Activated CD8-positive, alpha-beta memory T cell treated with anti-CD3 and anti-CD28 coated beads for 4 hours (primary cell): Measurements from ENCODE around the gene SENP1.

Experiments
- DNase-seq, 2 donors: peaks; one replicate each; pipeline ENCODE4 v3.0.0-alpha.2; 2020; ENCODE audit warnings: low read depth in 2 of 2

SENP1 gene

DNA sequence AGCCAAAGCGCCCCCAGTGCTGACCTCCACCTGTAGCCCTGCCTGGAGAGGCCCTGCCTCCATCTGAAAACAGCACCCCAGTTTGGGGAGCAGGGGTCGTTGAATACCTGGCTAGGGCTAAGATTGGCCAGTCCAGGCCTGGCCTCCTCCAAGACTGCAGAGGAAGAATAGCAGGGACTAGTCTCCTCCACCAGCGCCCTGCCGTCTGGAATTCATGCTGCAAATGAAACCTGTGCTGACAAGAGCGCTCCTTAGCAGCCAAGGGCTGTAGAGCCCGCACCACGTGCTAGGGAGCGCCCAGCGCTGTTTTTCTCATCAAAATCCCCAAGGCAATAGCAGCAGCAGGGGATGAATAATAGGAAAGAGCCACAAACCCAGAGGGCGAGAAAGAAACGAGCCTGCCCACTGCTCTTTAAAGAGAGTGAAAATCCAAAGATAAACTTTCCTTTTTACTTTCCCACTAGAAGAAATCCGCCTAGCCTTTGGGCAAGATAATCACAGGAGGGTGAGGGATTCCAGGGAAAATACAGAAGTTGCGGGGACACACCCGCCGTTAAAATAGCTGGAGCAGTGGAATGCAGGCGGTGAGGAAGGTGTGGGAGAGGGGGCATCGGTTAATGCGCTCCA lies 104.9 kb downstream of the SENP1 start:
- DNase-seq, result no peak

DNA sequence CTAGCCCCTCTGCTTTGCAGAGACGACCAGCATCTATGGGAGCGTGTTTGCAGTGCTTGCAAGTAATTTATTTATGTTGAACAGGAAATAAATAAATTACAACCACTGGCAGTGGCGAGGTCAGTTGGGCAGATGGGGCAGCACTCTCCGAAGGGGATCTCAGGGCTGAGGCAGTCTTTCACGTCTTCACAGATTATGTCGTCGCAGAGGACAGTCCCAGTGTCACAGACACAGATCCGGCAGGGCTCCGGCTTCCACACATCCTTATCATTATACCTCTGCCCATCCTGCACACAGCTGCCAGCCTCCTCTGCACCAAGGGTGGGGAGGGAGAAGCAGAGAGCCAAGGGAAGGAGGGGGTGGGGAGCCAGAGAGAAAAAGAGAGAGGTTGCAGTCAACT lies 106.1 kb downstream of the SENP1 start:
- no peak for DNase-seq

GRCh38 chr12:47997321-47997720 lies 108.6 kb downstream of the SENP1 start:
- no peak for DNase-seq

- DNase-seq, result no peak
Observed at GRCh38 chr12:47995981-47996401, 109.9 kb downstream of the SENP1 start.

DNA sequence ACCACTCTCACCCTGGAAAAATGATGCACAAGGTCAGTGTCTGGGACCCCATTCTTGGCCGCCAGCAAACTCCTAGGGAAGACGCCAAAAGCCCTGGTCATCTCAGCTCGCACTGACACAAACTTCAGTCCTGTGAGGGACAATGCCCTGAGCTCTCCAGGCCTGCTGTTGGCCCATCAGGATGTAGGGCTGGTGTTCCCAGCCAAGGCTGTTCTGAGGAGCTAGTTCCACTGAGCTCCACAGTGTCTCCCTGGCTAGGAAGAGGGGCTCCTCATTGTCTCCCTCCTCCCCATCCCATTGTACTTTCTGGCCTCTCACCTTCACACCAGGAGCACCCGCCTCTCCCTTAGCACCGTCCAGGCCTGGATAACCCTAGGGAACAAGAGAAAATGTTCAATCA lies 112.4 kb downstream of the SENP1 start:
- no peak for DNase-seq
